Astrocyte (in vitro differentiated cells and primary cell): ENCODE data around the gene YTHDC2. TPM values are rescaled to one million over a fixed set of nuclear protein-coding genes. Genes with fewer than 3 reads are reported as not detected.

Experiments used
- DNase-seq: peaks from one replicate; pipeline ENCODE4 v3.0.0-alpha.2; 2010; ENCODE audit warnings: low read depth
- FAIRE-seq: peaks from 2 replicates; lab custom pipeline; 2011; peaks lifted over from hg19 to GRCh38; lab: Jason Lieb, UNC
- H2AFZ ChIP-seq: 2 replicates; pipeline ENCODE4 v1.6.0; 2012; ENCODE audit warnings: low read depth, low read length, inconsistent platforms
- H3K27ac ChIP-seq: 2 replicates; pipeline ENCODE4 v1.5.1; 2011; ENCODE audit warnings: low read depth, low read length, inconsistent platforms
- H3K27me3 ChIP-seq: 2 replicates; pipeline ENCODE4 v1.6.0; 2011; ENCODE audit warnings: low read length, inconsistent platforms; ENCODE audit not compliant: insufficient read depth
- H3K36me3 ChIP-seq: 2 replicates; pipeline ENCODE4 v1.5.1; 2011; ENCODE audit warnings: low read length, inconsistent platforms; ENCODE audit not compliant: insufficient read depth
- H3K4me1 ChIP-seq: 2 replicates; pipeline ENCODE4 v1.5.1; 2011; ENCODE audit warnings: low read length, inconsistent platforms; ENCODE audit not compliant: insufficient read depth
- H3K4me2 ChIP-seq: 2 replicates; pipeline ENCODE4 v1.6.0; 2012; ENCODE audit warnings: low read length, inconsistent platforms
- H3K4me3 ChIP-seq: 2 replicates; pipeline ENCODE4 v1.5.1; 2011; ENCODE audit warnings: low read depth, mild to moderate bottlenecking, low read length, inconsistent platforms; ENCODE audit not compliant: insufficient read depth
- H3K79me2 ChIP-seq: 2 replicates; pipeline ENCODE4 v1.6.0; 2012; ENCODE audit warnings: mild to moderate bottlenecking, low read length, inconsistent platforms; ENCODE audit not compliant: insufficient read depth
- H3K9ac ChIP-seq: 2 replicates; pipeline ENCODE4 v1.6.0; 2012; ENCODE audit warnings: mild to moderate bottlenecking, low read length, inconsistent platforms
- H3K9me3 ChIP-seq: 2 replicates; pipeline ENCODE4 v1.5.1; 2012; ENCODE audit warnings: low read depth, mild to moderate bottlenecking, low read length, inconsistent platforms; ENCODE audit not compliant: insufficient read depth
- H4K20me1 ChIP-seq: 2 replicates; pipeline ENCODE4 v1.6.0; 2012; ENCODE audit warnings: low read length, inconsistent platforms; ENCODE audit not compliant: insufficient read depth
- H3K27ac Mint-ChIP-seq: one replicate; pipeline ENCODE4 v1.8.0; 2021; ENCODE audit warnings: mild to moderate bottlenecking, mixed read lengths; ENCODE audit not compliant: unreplicated experiment
- H3K27me3 Mint-ChIP-seq: one replicate; pipeline ENCODE4 v1.8.0; 2021; ENCODE audit warnings: low read depth, mixed read lengths; ENCODE audit not compliant: unreplicated experiment
- H3K36me3 Mint-ChIP-seq: one replicate; pipeline ENCODE4 v1.8.0; 2021; ENCODE audit warnings: low read depth, mixed read lengths; ENCODE audit not compliant: unreplicated experiment
- H3K4me1 Mint-ChIP-seq: one replicate; pipeline ENCODE4 v1.8.0; 2021; ENCODE audit warnings: low read depth, mixed read lengths; ENCODE audit not compliant: unreplicated experiment
- H3K4me3 Mint-ChIP-seq: one replicate; pipeline ENCODE4 v1.8.0; 2021; ENCODE audit warnings: mild to moderate bottlenecking, moderate library complexity, mixed read lengths; ENCODE audit not compliant: unreplicated experiment
- H3K9me3 Mint-ChIP-seq: one replicate; pipeline ENCODE4 v1.8.0; 2021; ENCODE audit warnings: mild to moderate bottlenecking, mixed read lengths; ENCODE audit not compliant: unreplicated experiment
- CTCF ChIP-seq: IDR thresholded peaks from 2 replicates; pipeline ENCODE4 v1.5.1; 2011; ENCODE audit warnings: low read depth, mild to moderate bottlenecking, inconsistent platforms, low read length, moderate library complexity; ENCODE audit not compliant: insufficient read depth
- EZH2 ChIP-seq: IDR thresholded peaks from 2 replicates; pipeline ENCODE4 v1.6.1; 2012; ENCODE audit warnings: mild to moderate bottlenecking, low read length, inconsistent platforms; ENCODE audit not compliant: insufficient read depth
- total RNA-seq: library from RNA; stranded (reverse); gene quantifications from 2 replicates; pipeline ENCODE4 v1.2.1, GENCODE V29; 2021

Gene YTHDC2
- total RNA-seq, 1 donor from 2014 or later, result 21.2 TPM

- H3K36me3 Mint-ChIP-seq, result peaks cover 7% of the 10 kb centered on the region
- H3K9me3 ChIP-seq, result no peaks in the 10 kb centered on the region
- H4K20me1 ChIP-seq, result peaks cover 7% of the 10 kb centered on the region
- H3K4me3 Mint-ChIP-seq, result no peak overlapping the region
- H3K9ac ChIP-seq, result no peak overlapping the region
- H3K4me2 ChIP-seq, result no peak overlapping the region
- H3K27me3 ChIP-seq, result no peaks in the 10 kb centered on the region
- no peaks in the 10 kb centered on the region for H3K27me3 Mint-ChIP-seq
- peaks cover 13% of the 10 kb centered on the region for H3K4me1 Mint-ChIP-seq
- H3K4me3 ChIP-seq, result no peak overlapping the region
- TF ChIP-seq CTCF, result no peak
- TF ChIP-seq EZH2, result no peak
- H3K36me3 ChIP-seq, result no peaks in the 10 kb centered on the region
- no peak overlapping the region for H3K27ac ChIP-seq
- H3K4me1 ChIP-seq, result peaks cover 3% of the 10 kb centered on the region
- DNase-seq, result peak; percentile 64
- no peaks in the 10 kb centered on the region for H3K9me3 Mint-ChIP-seq
- H3K79me2 ChIP-seq, result peaks cover 62% of the 10 kb centered on the region
- H2AFZ ChIP-seq, result no peak overlapping the region
- H3K27ac Mint-ChIP-seq, result peak overlapping the region; percentile 55
- no peak for FAIRE-seq
These were observed 6.9 kb downstream of the YTHDC2 start for GRCh38 chr5:113520429-113520828.

- H3K27ac Mint-ChIP-seq, result peak overlapping the region; percentile 55
- H3K27me3 ChIP-seq, result no peaks in the 10 kb centered on the region
- peaks cover 61% of the 10 kb centered on the region for H3K79me2 ChIP-seq
- H3K4me1 Mint-ChIP-seq, result peaks cover 13% of the 10 kb centered on the region
- no peak overlapping the region for H3K4me3 Mint-ChIP-seq
- H3K27ac ChIP-seq, result no peak overlapping the region
- H2AFZ ChIP-seq, result no peak overlapping the region
- H3K9me3 ChIP-seq, result no peaks in the 10 kb centered on the region
- no peak for TF ChIP-seq CTCF
- no peak for TF ChIP-seq EZH2
- peaks cover 7% of the 10 kb centered on the region for H4K20me1 ChIP-seq
- H3K4me2 ChIP-seq, result no peak overlapping the region
- H3K9me3 Mint-ChIP-seq, result no peaks in the 10 kb centered on the region
- H3K36me3 Mint-ChIP-seq, result peaks cover 7% of the 10 kb centered on the region
- no peaks in the 10 kb centered on the region for H3K27me3 Mint-ChIP-seq
- no peak for DNase-seq
- H3K4me3 ChIP-seq, result no peak overlapping the region
- no peak overlapping the region for H3K9ac ChIP-seq
- FAIRE-seq, result peak; percentile 52
- H3K36me3 ChIP-seq, result no peaks in the 10 kb centered on the region
- H3K4me1 ChIP-seq, result peaks cover 3% of the 10 kb centered on the region
These were observed 7.4 kb downstream of the YTHDC2 start for GRCh38 chr5:113520899-113521298.

- H3K27ac Mint-ChIP-seq, result no peak overlapping the region
- FAIRE-seq (no peak), DNase-seq (no peak)
- H3K9ac ChIP-seq, result no peak overlapping the region
- no peak overlapping the region for H3K4me2 ChIP-seq
- no peaks in the 10 kb centered on the region for H3K27me3 ChIP-seq
- H3K4me3 Mint-ChIP-seq, result no peak overlapping the region
- H3K9me3 Mint-ChIP-seq, result no peaks in the 10 kb centered on the region
- peaks cover 13% of the 10 kb centered on the region for H3K4me1 Mint-ChIP-seq
- peaks cover 7% of the 10 kb centered on the region for H3K36me3 Mint-ChIP-seq
- H3K4me3 ChIP-seq, result no peak overlapping the region
- H3K36me3 ChIP-seq, result no peaks in the 10 kb centered on the region
- peaks cover 3% of the 10 kb centered on the region for H3K4me1 ChIP-seq
- no peak overlapping the region for H2AFZ ChIP-seq
- H4K20me1 ChIP-seq, result peaks cover 7% of the 10 kb centered on the region
- peaks cover 59% of the 10 kb centered on the region for H3K79me2 ChIP-seq
- TF ChIP-seq CTCF (no peak), EZH2 (no peak)
- no peaks in the 10 kb centered on the region for H3K27me3 Mint-ChIP-seq
- no peak overlapping the region for H3K27ac ChIP-seq
- H3K9me3 ChIP-seq, result no peaks in the 10 kb centered on the region
These were observed 9.7 kb downstream of the YTHDC2 start for GRCh38 chr5:113523168-113523567.
